ENCODE measurements around the gene TSPAN1.

The TSPAN1 gene

GRCh38 chr1:46166521-46167462 lies 8.1 kb upstream of the TSPAN1 start:
- peak; percentile 21 to 31 for DNase-seq

- DNase-seq: no peak
Observed at GRCh38 chr1:46168477-46168876, 6.4 kb upstream of the TSPAN1 start.

- DNase-seq: no peak
Observed at GRCh38 chr1:46169811-46170454, 5.0 kb upstream of the TSPAN1 start.

- DNase-seq: no peak
Observed at GRCh38 chr1:46171351-46171750, 3.5 kb upstream of the TSPAN1 start.

- no peak for DNase-seq
Observed at GRCh38 chr1:46171871-46172270, 3.0 kb upstream of the TSPAN1 start.

GRCh38 chr1:46172321-46172720 lies 2.6 kb upstream of the TSPAN1 start:
- DNase-seq: no peak

- DNase-seq: peak in 1 of 2 experiments; percentile 10
Observed at GRCh38 chr1:46173361-46173856, 1.5 kb upstream of the TSPAN1 start.

GRCh38 chr1:46175243-46175642 lies 356 bp downstream of the TSPAN1 start:
- DNase-seq: no peak

- DNase-seq: no peak
Observed at GRCh38 chr1:46176211-46176865, 1.5 kb downstream of the TSPAN1 start, which contains the start of gene P3R3URF. Gene P3R3URF, minus strand, starts transcription at chr1:46176488. Its CDS starts 17 bp downstream, at chr1:46176471.

GRCh38 chr1:46179138-46180081 lies 4.5 kb downstream of the TSPAN1 start:
- peak; percentile 51 to 57 for DNase-seq

GRCh38 chr1:46180082-46180616 lies 5.3 kb downstream of the TSPAN1 start:
- DNase-seq: peak; percentile 9 to 16

GRCh38 chr1:46181343-46182260 lies 6.7 kb downstream of the TSPAN1 start:
- DNase-seq: no peak

GRCh38 chr1:46183079-46183847 lies 8.4 kb downstream of the TSPAN1 start:
- DNase-seq: peak in 1 of 2 experiments; percentile 8

- DNase-seq: no peak
Observed at GRCh38 chr1:46183926-46184557, 9.2 kb downstream of the TSPAN1 start.

- DNase-seq: no peak
Observed at GRCh38 chr1:46184920-46185658, 10.2 kb downstream of the TSPAN1 start.

GRCh38 chr1:46186076-46186475 lies 11.2 kb downstream of the TSPAN1 start:
- DNase-seq: no peak

GRCh38 chr1:46187106-46187869 lies 12.4 kb downstream of the TSPAN1 start:
- DNase-seq: no peak
